Osteoblast (primary cell): ENCODE measurements around the gene PHF2. TPM values are rescaled to one million over a fixed set of nuclear protein-coding genes. Genes with fewer than 3 reads are reported as not detected.
A peak's percentile ranks its signal among the peaks of the same experiment; 100 is the strongest.

ENCODE experiments used
- DNase-seq: peaks from one replicate; pipeline ENCODE4 v3.0.0; 2011; ENCODE audit warnings: low spot score, mixed read lengths; ENCODE audit not compliant: insufficient read length; ENCODE audit errors: missing footprints
- H2AFZ ChIP-seq: 2 replicates; pipeline ENCODE4 v1.6.0; 2011; ENCODE audit warnings: mild to moderate bottlenecking, low read length
- H3K27ac ChIP-seq: 2 replicates; pipeline ENCODE4 v1.5.1; 2011; ENCODE audit warnings: mild to moderate bottlenecking, low read depth, low read length, moderate library complexity
- H3K27me3 ChIP-seq: 2 replicates; pipeline ENCODE4 v1.6.0; 2012; ENCODE audit warnings: mild to moderate bottlenecking, control low read depth, inconsistent platforms, low read length, moderate library complexity; ENCODE audit not compliant: insufficient read depth
- H3K36me3 ChIP-seq: 2 replicates; pipeline ENCODE4 v1.5.1; 2011; ENCODE audit warnings: mild to moderate bottlenecking, low read length, control low read depth, moderate library complexity; ENCODE audit not compliant: insufficient read depth
- H3K4me1 ChIP-seq: 2 replicates; pipeline ENCODE4 v1.5.1; 2011; ENCODE audit warnings: mild to moderate bottlenecking, low read length, control low read depth, moderate library complexity; ENCODE audit not compliant: insufficient read depth
- H3K4me2 ChIP-seq: 2 replicates; pipeline ENCODE4 v1.6.0; 2011; ENCODE audit warnings: mild to moderate bottlenecking, low read length; ENCODE audit not compliant: insufficient read depth
- H3K4me3 ChIP-seq: fragments of 200-600 bp; sonication (generic); 3 replicates; pipeline ENCODE4 v1.5.1; 2012; ENCODE audit warnings: mild to moderate bottlenecking, low read length, inconsistent platforms; ENCODE audit not compliant: insufficient read depth
- H3K79me2 ChIP-seq: 2 replicates; pipeline ENCODE4 v1.6.0; 2012; ENCODE audit warnings: mild to moderate bottlenecking, low read length, control low read depth, inconsistent platforms; ENCODE audit not compliant: insufficient read depth
- H3K9me3 ChIP-seq: 2 replicates; pipeline ENCODE4 v1.5.1; 2011; ENCODE audit warnings: low read depth, low read length, control low read depth
- H4K20me1 ChIP-seq: 2 replicates; pipeline ENCODE4 v1.6.0; 2012; ENCODE audit warnings: mild to moderate bottlenecking, low read length, control low read depth; ENCODE audit not compliant: insufficient read depth
- CTCF ChIP-seq: IDR thresholded peaks from 2 replicates; pipeline ENCODE4 v1.5.1; 2011; ENCODE audit warnings: mild to moderate bottlenecking, low read depth, low read length, moderate library complexity; ENCODE audit errors: extremely low read depth
- total RNA-seq: library from RNA; depleted of rRNA; stranded (reverse); fragments of >200 nt; gene quantifications from 2 replicates; pipeline ENCODE4 v1.2.3, GENCODE V29; 2012

The PHF2 gene
- total RNA-seq, 1 donor: 14.8 TPM

- H3K4me1 ChIP-seq: no peaks in the 10 kb centered on the region
- no peaks in the 10 kb centered on the region for H3K27me3 ChIP-seq
- H3K4me2 ChIP-seq: no peak overlapping the region
- DNase-seq: peak; percentile 68
- H3K9me3 ChIP-seq: no peaks in the 10 kb centered on the region
- no peaks in the 10 kb centered on the region for H4K20me1 ChIP-seq
- no peak overlapping the region for H3K27ac ChIP-seq
- peaks cover 22% of the 10 kb centered on the region for H3K36me3 ChIP-seq
- no peak for TF ChIP-seq CTCF
- no peaks in the 10 kb centered on the region for H3K79me2 ChIP-seq
- no peak overlapping the region for H3K4me3 ChIP-seq
- no peak overlapping the region for H2AFZ ChIP-seq
These were observed 73.4 kb downstream of the PHF2 start for GRCh38 chr9:93649610-93650261.

- Histone ChIP-seq H3K27me3 (no peaks in the 10 kb centered on the region), H3K4me3 (no peak overlapping the region), H3K4me1 (no peaks in the 10 kb centered on the region), H3K36me3 (peaks cover 26% of the 10 kb centered on the region), H4K20me1 (no peaks in the 10 kb centered on the region), H2AFZ (no peak overlapping the region), H3K27ac (no peak overlapping the region), H3K9me3 (no peaks in the 10 kb centered on the region), H3K4me2 (no peak overlapping the region), H3K79me2 (no peaks in the 10 kb centered on the region)
- DNase-seq: peak; percentile 77
- no peak for TF ChIP-seq CTCF
These were observed 74.1 kb downstream of the PHF2 start for GRCh38 chr9:93650448-93650847.

- no peaks in the 10 kb centered on the region for H4K20me1 ChIP-seq
- H3K27ac ChIP-seq: no peak overlapping the region
- peak; percentile 50 for DNase-seq
- H3K36me3 ChIP-seq: peaks cover 22% of the 10 kb centered on the region
- no peaks in the 10 kb centered on the region for H3K79me2 ChIP-seq
- H3K4me3 ChIP-seq: no peak overlapping the region
- TF ChIP-seq CTCF: no peak
- no peak overlapping the region for H3K4me2 ChIP-seq
- no peak overlapping the region for H2AFZ ChIP-seq
- no peaks in the 10 kb centered on the region for H3K27me3 ChIP-seq
- no peaks in the 10 kb centered on the region for H3K9me3 ChIP-seq
- no peaks in the 10 kb centered on the region for H3K4me1 ChIP-seq
These were observed 75.2 kb downstream of the PHF2 start for GRCh38 chr9:93651521-93651950.

- Histone ChIP-seq H3K4me3 (no peak overlapping the region), H3K27me3 (no peaks in the 10 kb centered on the region), H3K9me3 (no peaks in the 10 kb centered on the region), H3K27ac (no peak overlapping the region), H2AFZ (no peak overlapping the region), H3K36me3 (peaks cover 22% of the 10 kb centered on the region), H3K4me1 (no peaks in the 10 kb centered on the region), H4K20me1 (no peaks in the 10 kb centered on the region), H3K4me2 (no peak overlapping the region), H3K79me2 (no peaks in the 10 kb centered on the region)
- no peak for TF ChIP-seq CTCF
- DNase-seq: peak; percentile 43
These were observed 76.5 kb downstream of the PHF2 start for GRCh38 chr9:93652604-93653592.
